SK-N-SH treated with all-trans-retinoic acid at 6 μM for 48 hours (cell line): ENCODE data around the gene ZSWIM9.

Experiments used
- ATAC-seq: fragments of 200-7000 bp; cut with Tn5 transposase; 3 replicates; pipeline ENCODE4 v1.9.1; 2020; ENCODE audit warnings: mild to moderate bottlenecking, moderate library complexity
- ARNTL ChIP-seq: fragments of 450-650 bp; formaldehyde crosslinking; IDR thresholded peaks from 2 replicates; pipeline ENCODE4 v1.5.0; 2020; ENCODE audit warnings: low read depth, mild to moderate bottlenecking, moderate library complexity, borderline replicate concordance
- BACH2 ChIP-seq: fragments of 250-450 bp; sonication (Bioruptor Pico); IDR thresholded peaks from 2 replicates; pipeline ENCODE4 v1.9.0; 2021; ENCODE audit warnings: mild to moderate bottlenecking, borderline replicate concordance
- CSDC2 ChIP-seq: fragments of 250-450 bp; sonication (Bioruptor Pico); IDR thresholded peaks from 2 replicates; pipeline ENCODE4 v1.5.0; 2020; ENCODE audit warnings: mild to moderate bottlenecking, moderate library complexity
- ESRRG ChIP-seq: fragments of 250-450 bp; sonication (Bioruptor Pico); IDR thresholded peaks from 2 replicates; pipeline ENCODE4 v1.6.1; 2021; ENCODE audit warnings: mild to moderate bottlenecking
- GLIS3 ChIP-seq: fragments of 250-450 bp; sonication (Bioruptor Pico); IDR thresholded peaks from 2 replicates; pipeline ENCODE4 v1.5.0; 2020; ENCODE audit warnings: mild to moderate bottlenecking, moderate library complexity
- ISL1 ChIP-seq: fragments of 250-450 bp; sonication (Bioruptor Pico); IDR thresholded peaks from 2 replicates; pipeline ENCODE4 v2.1.2; 2022; ENCODE audit warnings: mild to moderate bottlenecking, moderate library complexity
- OSR1 ChIP-seq: fragments of 250-450 bp; sonication (Bioruptor Pico); IDR thresholded peaks from 2 replicates; pipeline ENCODE4 v1.8.0; 2022; ENCODE audit warnings: moderate library complexity, mild to moderate bottlenecking, inconsistent platforms
- PPARA ChIP-seq: fragments of 250-450 bp; sonication (Bioruptor Pico); IDR thresholded peaks from 2 replicates; pipeline ENCODE4 v1.5.0; 2020; ENCODE audit warnings: mild to moderate bottlenecking, borderline replicate concordance
- RARB ChIP-seq: fragments of 250-450 bp; sonication (Bioruptor Pico); IDR thresholded peaks from 2 replicates; pipeline ENCODE4 v1.8.0; 2021; ENCODE audit warnings: mild to moderate bottlenecking, moderate library complexity
- SNAI2 ChIP-seq: fragments of 250-450 bp; sonication (Bioruptor Pico); IDR thresholded peaks from 2 replicates; pipeline ENCODE4 v1.5.0; 2020; ENCODE audit warnings: mild to moderate bottlenecking, moderate library complexity
- TOX ChIP-seq: fragments of 250-450 bp; sonication (Bioruptor Pico); IDR thresholded peaks from 2 replicates; pipeline ENCODE4 v1.8.0; 2021; ENCODE audit warnings: mild to moderate bottlenecking, moderate library complexity, borderline replicate concordance
- ZC3H10 ChIP-seq: fragments of 250-450 bp; sonication (Bioruptor Pico); IDR thresholded peaks from 2 replicates; pipeline ENCODE4 v1.5.1; 2021; ENCODE audit warnings: mild to moderate bottlenecking, moderate library complexity
- ZFP3 ChIP-seq: fragments of 250-450 bp; sonication (Bioruptor Pico); IDR thresholded peaks from 2 replicates; pipeline ENCODE4 v1.5.0; 2020; ENCODE audit warnings: mild to moderate bottlenecking, moderate library complexity
- ZFP30 ChIP-seq: fragments of 450-650 bp; formaldehyde crosslinking; IDR thresholded peaks from 2 replicates; pipeline ENCODE4 v1.5.0; 2022; ENCODE audit warnings: mild to moderate bottlenecking, moderate library complexity
- ZNF8 ChIP-seq: fragments of 450-650 bp; formaldehyde crosslinking; IDR thresholded peaks from 2 replicates; pipeline ENCODE4 v1.5.0; 2020; ENCODE audit warnings: mild to moderate bottlenecking, moderate library complexity
- TF ChIP-seq, protein P1 (sequence below): fragments of 250-450 bp; sonication (Bioruptor Pico); IDR thresholded peaks from 2 replicates; pipeline ENCODE4 v1.5.0; 2020; ENCODE audit warnings: mild to moderate bottlenecking, moderate library complexity
- TF ChIP-seq, protein P2 (sequence below): fragments of 250-450 bp; sonication (Bioruptor Pico); IDR thresholded peaks from 2 replicates; pipeline ENCODE4 v1.5.1; 2021; ENCODE audit warnings: mild to moderate bottlenecking, moderate library complexity
- TF ChIP-seq, protein P3 (sequence below): fragments of 250-450 bp; sonication (Bioruptor Pico); IDR thresholded peaks from 2 replicates; pipeline ENCODE4 v1.5.1; 2020; ENCODE audit warnings: low read depth, mild to moderate bottlenecking, moderate library complexity
- TF ChIP-seq, protein P4 (sequence below): fragments of 250-450 bp; sonication (Bioruptor Pico); IDR thresholded peaks from 2 replicates; pipeline ENCODE4 v1.8.0; 2020; ENCODE audit warnings: mild to moderate bottlenecking, moderate library complexity, borderline replicate concordance
- TF ChIP-seq, protein P5 (sequence below): fragments of 250-450 bp; sonication (Bioruptor Pico); IDR thresholded peaks from 2 replicates; pipeline ENCODE4 v1.8.0; 2021; ENCODE audit warnings: low read depth, mild to moderate bottlenecking, moderate library complexity, borderline replicate concordance

Gene ZSWIM9

DNA sequence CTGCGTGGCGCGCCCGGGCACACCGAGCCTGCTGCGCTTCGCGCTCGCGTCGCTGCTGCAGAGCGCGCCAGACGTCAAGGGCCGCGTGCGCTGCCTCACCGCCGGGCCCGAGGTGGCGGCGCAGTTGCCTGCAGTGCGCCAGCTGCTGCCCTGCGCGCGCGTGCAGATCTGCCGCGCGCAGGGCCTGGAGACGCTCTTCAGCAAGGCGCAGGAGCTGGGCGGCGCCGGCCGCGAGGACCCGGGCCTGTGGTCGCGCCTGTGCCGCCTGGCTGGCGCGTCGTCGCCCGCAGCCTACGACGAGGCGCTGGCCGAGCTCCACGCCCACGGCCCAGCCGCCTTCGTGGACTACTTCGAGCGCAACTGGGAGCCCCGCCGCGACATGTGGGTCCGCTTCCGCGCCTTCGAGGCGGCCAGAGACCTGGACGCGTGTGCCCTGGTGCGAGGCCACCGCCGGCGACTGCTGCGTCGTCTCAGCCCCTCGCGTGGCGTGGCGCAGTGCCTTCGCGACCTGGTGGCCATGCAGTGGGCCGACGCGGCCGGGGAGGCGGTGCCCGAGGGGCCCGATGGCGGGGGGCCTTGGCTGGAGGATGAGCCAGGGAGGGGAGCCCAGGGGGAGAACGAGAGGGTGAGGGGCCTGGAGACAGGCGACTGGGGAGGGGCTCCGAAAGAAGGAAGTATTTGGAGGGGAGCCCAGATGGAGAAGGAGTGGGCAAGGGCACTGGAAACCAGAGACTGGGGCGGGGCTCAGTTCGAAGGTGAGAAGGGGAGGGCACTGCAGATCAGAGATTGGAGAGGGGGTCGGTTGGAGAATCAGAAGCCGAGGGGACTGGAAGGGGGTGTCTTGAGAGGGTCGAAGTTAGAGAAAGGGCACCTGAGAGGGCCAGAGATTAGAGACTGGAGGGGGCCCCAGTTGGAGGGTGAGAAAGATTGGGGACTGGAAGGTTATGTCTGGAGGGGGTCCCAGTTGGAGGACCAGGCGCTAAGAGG lies 24.7 kb downstream of the ZSWIM9 start:
- TF ChIP-seq ZNF8 (CRISPR knock-in tag): no peak
- TF ChIP-seq ARNTL (CRISPR knock-in tag): no peak
- TF ChIP-seq, protein P1, sequence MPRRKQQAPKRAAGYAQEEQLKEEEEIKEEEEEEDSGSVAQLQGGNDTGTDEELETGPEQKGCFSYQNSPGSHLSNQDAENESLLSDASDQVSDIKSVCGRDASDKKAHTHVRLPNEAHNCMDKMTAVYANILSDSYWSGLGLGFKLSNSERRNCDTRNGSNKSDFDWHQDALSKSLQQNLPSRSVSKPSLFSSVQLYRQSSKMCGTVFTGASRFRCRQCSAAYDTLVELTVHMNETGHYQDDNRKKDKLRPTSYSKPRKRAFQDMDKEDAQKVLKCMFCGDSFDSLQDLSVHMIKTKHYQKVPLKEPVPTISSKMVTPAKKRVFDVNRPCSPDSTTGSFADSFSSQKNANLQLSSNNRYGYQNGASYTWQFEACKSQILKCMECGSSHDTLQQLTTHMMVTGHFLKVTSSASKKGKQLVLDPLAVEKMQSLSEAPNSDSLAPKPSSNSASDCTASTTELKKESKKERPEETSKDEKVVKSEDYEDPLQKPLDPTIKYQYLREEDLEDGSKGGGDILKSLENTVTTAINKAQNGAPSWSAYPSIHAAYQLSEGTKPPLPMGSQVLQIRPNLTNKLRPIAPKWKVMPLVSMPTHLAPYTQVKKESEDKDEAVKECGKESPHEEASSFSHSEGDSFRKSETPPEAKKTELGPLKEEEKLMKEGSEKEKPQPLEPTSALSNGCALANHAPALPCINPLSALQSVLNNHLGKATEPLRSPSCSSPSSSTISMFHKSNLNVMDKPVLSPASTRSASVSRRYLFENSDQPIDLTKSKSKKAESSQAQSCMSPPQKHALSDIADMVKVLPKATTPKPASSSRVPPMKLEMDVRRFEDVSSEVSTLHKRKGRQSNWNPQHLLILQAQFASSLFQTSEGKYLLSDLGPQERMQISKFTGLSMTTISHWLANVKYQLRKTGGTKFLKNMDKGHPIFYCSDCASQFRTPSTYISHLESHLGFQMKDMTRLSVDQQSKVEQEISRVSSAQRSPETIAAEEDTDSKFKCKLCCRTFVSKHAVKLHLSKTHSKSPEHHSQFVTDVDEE: no peak
- no peak for TF ChIP-seq OSR1 (CRISPR knock-in tag)
- TF ChIP-seq ZC3H10 (CRISPR knock-in tag): no peak
- no peak for TF ChIP-seq ESRRG (CRISPR knock-in tag)
- TF ChIP-seq ZFP30 (CRISPR knock-in tag): no peak
- TF ChIP-seq PPARA (CRISPR knock-in tag): no peak
- TF ChIP-seq, protein P2, sequence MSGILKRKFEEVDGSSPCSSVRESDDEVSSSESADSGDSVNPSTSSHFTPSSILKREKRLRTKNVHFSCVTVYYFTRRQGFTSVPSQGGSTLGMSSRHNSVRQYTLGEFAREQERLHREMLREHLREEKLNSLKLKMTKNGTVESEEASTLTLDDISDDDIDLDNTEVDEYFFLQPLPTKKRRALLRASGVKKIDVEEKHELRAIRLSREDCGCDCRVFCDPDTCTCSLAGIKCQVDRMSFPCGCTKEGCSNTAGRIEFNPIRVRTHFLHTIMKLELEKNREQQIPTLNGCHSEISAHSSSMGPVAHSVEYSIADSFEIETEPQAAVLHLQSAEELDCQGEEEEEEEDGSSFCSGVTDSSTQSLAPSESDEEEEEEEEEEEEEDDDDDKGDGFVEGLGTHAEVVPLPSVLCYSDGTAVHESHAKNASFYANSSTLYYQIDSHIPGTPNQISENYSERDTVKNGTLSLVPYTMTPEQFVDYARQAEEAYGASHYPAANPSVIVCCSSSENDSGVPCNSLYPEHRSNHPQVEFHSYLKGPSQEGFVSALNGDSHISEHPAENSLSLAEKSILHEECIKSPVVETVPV (CRISPR knock-in tag): no peak
- TF ChIP-seq ZFP3 (CRISPR knock-in tag): no peak
- no peak for TF ChIP-seq CSDC2
- TF ChIP-seq GLIS3 (CRISPR knock-in tag): no peak
- TF ChIP-seq SNAI2 (CRISPR knock-in tag): no peak
- TF ChIP-seq, protein P3, sequence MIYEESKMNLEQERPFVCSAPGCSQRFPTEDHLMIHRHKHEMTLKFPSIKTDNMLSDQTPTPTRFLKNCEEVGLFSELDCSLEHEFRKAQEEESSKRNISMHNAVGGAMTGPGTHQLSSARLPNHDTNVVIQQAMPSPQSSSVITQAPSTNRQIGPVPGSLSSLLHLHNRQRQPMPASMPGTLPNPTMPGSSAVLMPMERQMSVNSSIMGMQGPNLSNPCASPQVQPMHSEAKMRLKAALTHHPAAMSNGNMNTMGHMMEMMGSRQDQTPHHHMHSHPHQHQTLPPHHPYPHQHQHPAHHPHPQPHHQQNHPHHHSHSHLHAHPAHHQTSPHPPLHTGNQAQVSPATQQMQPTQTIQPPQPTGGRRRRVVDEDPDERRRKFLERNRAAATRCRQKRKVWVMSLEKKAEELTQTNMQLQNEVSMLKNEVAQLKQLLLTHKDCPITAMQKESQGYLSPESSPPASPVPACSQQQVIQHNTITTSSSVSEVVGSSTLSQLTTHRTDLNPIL: no peak
- ATAC-seq: no peak

DNA sequence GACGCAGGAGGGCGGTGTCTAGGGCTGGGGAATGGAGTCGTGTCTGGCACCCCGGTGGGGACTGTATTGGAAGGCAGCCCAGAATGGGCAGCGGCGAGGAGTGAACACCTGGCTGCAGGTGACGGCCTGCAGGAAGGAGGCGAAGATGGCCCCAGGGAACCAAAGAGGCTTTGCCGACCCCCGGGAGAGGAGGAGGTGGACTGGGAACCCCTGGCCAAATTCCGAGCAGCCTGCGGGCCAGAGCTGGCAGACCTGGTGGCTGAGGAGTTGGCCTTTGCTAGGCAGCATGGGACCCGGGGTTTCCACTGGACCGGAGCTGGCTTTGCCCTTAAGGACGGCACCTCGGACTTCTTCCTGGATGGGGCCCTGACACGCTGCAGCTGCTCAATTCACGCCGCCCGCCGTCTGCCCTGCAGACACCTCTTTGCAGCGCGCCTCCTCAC lies 25.9 kb downstream of the ZSWIM9 start:
- TF ChIP-seq CSDC2 (no peak), BACH2 (CRISPR knock-in tag) (no peak), TOX (CRISPR knock-in tag) (no peak), OSR1 (CRISPR knock-in tag) (no peak), PPARA (CRISPR knock-in tag) (no peak), GLIS3 (CRISPR knock-in tag) (no peak), ESRRG (CRISPR knock-in tag) (no peak)
- TF ChIP-seq, protein P4, sequence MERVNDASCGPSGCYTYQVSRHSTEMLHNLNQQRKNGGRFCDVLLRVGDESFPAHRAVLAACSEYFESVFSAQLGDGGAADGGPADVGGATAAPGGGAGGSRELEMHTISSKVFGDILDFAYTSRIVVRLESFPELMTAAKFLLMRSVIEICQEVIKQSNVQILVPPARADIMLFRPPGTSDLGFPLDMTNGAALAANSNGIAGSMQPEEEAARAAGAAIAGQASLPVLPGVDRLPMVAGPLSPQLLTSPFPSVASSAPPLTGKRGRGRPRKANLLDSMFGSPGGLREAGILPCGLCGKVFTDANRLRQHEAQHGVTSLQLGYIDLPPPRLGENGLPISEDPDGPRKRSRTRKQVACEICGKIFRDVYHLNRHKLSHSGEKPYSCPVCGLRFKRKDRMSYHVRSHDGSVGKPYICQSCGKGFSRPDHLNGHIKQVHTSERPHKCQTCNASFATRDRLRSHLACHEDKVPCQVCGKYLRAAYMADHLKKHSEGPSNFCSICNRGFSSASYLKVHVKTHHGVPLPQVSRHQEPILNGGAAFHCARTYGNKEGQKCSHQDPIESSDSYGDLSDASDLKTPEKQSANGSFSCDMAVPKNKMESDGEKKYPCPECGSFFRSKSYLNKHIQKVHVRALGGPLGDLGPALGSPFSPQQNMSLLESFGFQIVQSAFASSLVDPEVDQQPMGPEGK (CRISPR knock-in tag): no peak
- TF ChIP-seq, protein P5, sequence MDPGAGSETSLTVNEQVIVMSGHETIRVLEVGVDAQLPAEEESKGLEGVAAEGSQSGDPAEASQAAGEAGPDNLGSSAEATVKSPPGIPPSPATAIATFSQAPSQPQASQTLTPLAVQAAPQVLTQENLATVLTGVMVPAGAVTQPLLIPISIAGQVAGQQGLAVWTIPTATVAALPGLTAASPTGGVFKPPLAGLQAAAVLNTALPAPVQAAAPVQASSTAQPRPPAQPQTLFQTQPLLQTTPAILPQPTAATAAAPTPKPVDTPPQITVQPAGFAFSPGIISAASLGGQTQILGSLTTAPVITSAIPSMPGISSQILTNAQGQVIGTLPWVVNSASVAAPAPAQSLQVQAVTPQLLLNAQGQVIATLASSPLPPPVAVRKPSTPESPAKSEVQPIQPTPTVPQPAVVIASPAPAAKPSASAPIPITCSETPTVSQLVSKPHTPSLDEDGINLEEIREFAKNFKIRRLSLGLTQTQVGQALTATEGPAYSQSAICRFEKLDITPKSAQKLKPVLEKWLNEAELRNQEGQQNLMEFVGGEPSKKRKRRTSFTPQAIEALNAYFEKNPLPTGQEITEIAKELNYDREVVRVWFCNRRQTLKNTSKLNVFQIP (CRISPR knock-in tag): no peak
- peak; percentile 14; the same call in 1 of the 3 replicates for ATAC-seq

DNA sequence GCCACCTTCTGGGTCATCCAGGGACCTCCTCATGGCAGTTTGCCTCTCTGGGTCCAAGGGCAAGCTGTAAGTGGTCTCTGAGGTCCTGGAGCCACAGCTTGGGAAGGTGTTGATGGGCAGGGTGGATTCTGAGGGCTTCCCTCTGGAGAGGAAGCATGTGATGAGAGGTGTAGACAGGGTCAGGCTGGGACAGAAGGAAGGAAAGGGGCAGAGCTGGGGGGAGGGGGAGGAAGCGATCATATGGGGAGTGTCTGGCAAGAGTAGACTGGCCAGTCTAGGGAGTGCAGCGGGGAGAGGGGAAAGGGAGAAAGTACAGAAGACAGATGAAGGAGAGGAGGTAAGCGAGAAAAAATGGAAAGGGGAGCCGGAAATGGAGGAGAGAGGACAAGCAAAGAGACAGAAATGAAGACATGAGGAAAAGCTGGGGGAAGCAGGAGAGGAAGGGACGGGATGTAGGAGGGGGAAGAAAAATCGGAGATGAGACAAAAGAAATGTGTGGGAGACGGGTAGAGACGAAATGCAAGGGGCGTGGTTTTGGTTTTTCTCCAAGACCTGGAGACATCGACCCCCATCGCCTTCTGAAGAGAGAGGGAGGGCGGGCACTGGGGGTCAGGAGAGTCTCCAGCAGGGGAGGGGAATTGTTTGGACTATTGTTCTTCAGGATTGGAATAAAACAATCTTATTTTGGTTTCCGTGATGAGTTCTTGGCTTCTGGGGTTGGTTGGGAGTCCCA lies 26.6 kb downstream of the ZSWIM9 start:
- TF ChIP-seq BACH2 (CRISPR knock-in tag) (no peak), CSDC2 (no peak), ZC3H10 (CRISPR knock-in tag) (no peak), ESRRG (CRISPR knock-in tag) (no peak), RARB (no peak), ZFP30 (CRISPR knock-in tag) (no peak), ZFP3 (CRISPR knock-in tag) (no peak), TOX (CRISPR knock-in tag) (no peak), ISL1 (no peak), ARNTL (CRISPR knock-in tag) (no peak), SNAI2 (CRISPR knock-in tag) (no peak)
- TF ChIP-seq, protein P2 (CRISPR knock-in tag): no peak
- TF ChIP-seq, protein P4 (CRISPR knock-in tag): no peak
- TF ChIP-seq, all 23 proteins: peak for 0
- peak; percentile 25; the same call in 2 of the 3 replicates for ATAC-seq
